Measurements from ENCODE around the gene ARHGAP1. TPM values are rescaled to one million over a fixed set of nuclear protein-coding genes. Genes with fewer than 3 reads are reported as not detected.

The ARHGAP1 gene
- polyA plus RNA-seq, 1 experiment, result 40.9 TPM

- no peaks in the 10 kb centered on the region for H3K27me3 ChIP-seq (ENCODE audit: control insufficient read depth, insufficient read depth, low read length)
- ChIA-PET POLR2A (no interaction called here), CTCF (interaction anchor here (1.2 kb wide), 1 partner anchor 22 kb away, joined by 4 read pairs; no protein-coding TSS in a partner anchor)
- no peak overlapping the region for H3K4me3 ChIP-seq (ENCODE audit: low read depth, low read length)
- TF ChIP-seq, protein P1, sequence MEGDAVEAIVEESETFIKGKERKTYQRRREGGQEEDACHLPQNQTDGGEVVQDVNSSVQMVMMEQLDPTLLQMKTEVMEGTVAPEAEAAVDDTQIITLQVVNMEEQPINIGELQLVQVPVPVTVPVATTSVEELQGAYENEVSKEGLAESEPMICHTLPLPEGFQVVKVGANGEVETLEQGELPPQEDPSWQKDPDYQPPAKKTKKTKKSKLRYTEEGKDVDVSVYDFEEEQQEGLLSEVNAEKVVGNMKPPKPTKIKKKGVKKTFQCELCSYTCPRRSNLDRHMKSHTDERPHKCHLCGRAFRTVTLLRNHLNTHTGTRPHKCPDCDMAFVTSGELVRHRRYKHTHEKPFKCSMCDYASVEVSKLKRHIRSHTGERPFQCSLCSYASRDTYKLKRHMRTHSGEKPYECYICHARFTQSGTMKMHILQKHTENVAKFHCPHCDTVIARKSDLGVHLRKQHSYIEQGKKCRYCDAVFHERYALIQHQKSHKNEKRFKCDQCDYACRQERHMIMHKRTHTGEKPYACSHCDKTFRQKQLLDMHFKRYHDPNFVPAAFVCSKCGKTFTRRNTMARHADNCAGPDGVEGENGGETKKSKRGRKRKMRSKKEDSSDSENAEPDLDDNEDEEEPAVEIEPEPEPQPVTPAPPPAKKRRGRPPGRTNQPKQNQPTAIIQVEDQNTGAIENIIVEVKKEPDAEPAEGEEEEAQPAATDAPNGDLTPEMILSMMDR (IDR thresholded peaks at IDR 0.05; ENCODE audit: insufficient read depth, low read depth, low read length), result no peak
- no peak for DNase-seq (ENCODE audit: low read depth)
- H3K36me3 ChIP-seq (ENCODE audit: control insufficient read depth, insufficient read depth, low read length), result peaks cover 26% of the 10 kb centered on the region
These were observed 3.1 kb downstream of the ARHGAP1 start for GRCh38 chr11:46697303-46697702.

- H3K36me3 ChIP-seq (ENCODE audit: control insufficient read depth, insufficient read depth, low read length), result peaks cover 31% of the 10 kb centered on the region
- no peaks in the 10 kb centered on the region for H3K27me3 ChIP-seq (ENCODE audit: control insufficient read depth, insufficient read depth, low read length)
- DNase-seq (ENCODE audit: low read depth), result no peak
- ChIA-PET POLR2A (no interaction called here), CTCF (no interaction called here)
- TF ChIP-seq, protein P1 (IDR thresholded peaks at IDR 0.05; ENCODE audit: insufficient read depth, low read depth, low read length), result no peak
- no peak overlapping the region for H3K4me3 ChIP-seq (ENCODE audit: low read depth, low read length)
These were observed 4.2 kb downstream of the ARHGAP1 start for GRCh38 chr11:46696212-46696558.

DNA sequence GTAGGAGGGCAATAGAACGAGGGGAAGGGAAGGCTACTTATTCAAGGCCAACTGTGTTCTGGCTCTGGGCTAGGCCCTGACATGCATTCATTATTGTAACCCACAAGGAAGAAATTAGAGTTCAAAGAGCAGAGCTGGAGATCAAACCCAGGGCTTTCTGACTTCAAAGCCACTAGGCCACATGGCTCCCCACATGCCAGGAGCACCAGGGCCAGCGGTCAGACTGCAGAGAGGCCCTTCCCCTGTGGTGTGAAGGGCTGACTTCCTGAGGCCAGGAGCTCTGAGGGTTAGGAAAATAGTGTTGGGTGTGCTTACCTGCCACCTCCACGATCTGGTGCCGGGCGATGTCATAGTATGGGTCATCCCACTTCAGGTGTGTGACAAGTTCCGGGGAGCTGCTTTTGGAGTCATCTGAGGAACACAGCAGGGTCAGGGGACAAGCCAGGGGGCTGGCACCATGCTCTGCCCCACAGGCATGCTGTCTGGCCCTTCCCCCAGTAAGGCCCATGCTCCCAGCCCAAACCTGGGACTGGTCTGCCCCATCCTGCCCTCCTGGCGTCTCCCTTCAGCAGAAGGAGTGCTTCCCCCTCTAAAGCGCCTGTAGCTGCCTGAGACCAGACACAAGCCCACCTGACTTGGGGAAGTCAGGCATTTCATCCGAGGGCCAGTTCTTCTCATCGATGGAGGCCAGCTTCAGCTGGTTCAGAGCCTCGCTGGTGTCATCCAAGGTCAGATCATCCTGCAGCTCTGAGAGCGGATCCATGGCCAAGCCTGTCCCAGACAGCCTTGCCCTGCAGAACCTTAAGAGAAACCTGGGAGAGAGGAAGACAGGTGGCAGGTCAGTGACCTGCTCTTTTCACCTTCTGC, 4.8 kb downstream of the ARHGAP1 start:
- no peak overlapping the region for H3K4me3 ChIP-seq (ENCODE audit: low read depth, low read length)
- ChIA-PET POLR2A (no interaction called here), CTCF (no interaction called here)
- H3K27me3 ChIP-seq (ENCODE audit: control insufficient read depth, insufficient read depth, low read length), result no peaks in the 10 kb centered on the region
- TF ChIP-seq, protein P1 (IDR thresholded peaks at IDR 0.05; ENCODE audit: insufficient read depth, low read depth, low read length), result no peak
- peaks cover 31% of the 10 kb centered on the region for H3K36me3 ChIP-seq (ENCODE audit: control insufficient read depth, insufficient read depth, low read length)
- no peak for DNase-seq (ENCODE audit: low read depth)

DNA sequence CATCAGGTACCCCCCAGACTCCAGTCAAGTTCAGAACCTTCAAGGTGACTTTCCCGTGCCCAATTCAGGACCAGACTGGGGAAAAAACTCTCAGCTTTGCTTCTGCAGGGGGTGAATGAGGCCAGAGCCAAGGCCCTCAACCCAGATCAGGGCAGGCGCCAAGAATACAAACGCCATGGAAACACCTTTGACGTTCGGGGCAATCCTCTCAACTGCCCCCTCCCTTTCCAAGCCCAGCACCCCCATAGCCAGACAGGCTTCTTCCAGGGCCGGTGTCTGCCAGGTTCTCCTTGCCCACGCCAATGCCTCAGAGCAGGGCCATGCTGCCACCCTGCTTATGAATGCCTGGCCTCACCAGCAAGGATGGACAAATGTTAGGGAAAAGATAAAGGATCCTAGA, 5.8 kb downstream of the ARHGAP1 start:
- CTCF ChIA-PET, result no interaction called here
- Histone ChIP-seq H3K4me3 (ENCODE audit: low read depth, low read length) (no peak overlapping the region), H3K27me3 (ENCODE audit: control insufficient read depth, insufficient read depth, low read length) (no peaks in the 10 kb centered on the region), H3K36me3 (ENCODE audit: control insufficient read depth, insufficient read depth, low read length) (peaks cover 33% of the 10 kb centered on the region)
- POLR2A ChIA-PET, result no interaction called here
- no peak for DNase-seq (ENCODE audit: low read depth)
- TF ChIP-seq, protein P1 (IDR thresholded peaks at IDR 0.05; ENCODE audit: insufficient read depth, low read depth, low read length), result no peak

- no peaks in the 10 kb centered on the region for H3K27me3 ChIP-seq (ENCODE audit: control insufficient read depth, insufficient read depth, low read length)
- TF ChIP-seq, protein P1 (IDR thresholded peaks at IDR 0.05; ENCODE audit: insufficient read depth, low read depth, low read length), result no peak
- H3K4me3 ChIP-seq (ENCODE audit: low read depth, low read length), result no peak overlapping the region
- ChIA-PET POLR2A (no interaction called here), CTCF (interaction anchor here (0.9 kb wide), 1 partner anchor 9 kb away, joined by 3 read pairs; no protein-coding TSS in a partner anchor)
- DNase-seq (ENCODE audit: low read depth), result no peak
- H3K36me3 ChIP-seq (ENCODE audit: control insufficient read depth, insufficient read depth, low read length), result peaks cover 33% of the 10 kb centered on the region
These were observed 6.3 kb downstream of the ARHGAP1 start for GRCh38 chr11:46694072-46694471.

All from BJ (cell line).